ENCODE measurements around the gene SMAP1.

Gene SMAP1

DNA sequence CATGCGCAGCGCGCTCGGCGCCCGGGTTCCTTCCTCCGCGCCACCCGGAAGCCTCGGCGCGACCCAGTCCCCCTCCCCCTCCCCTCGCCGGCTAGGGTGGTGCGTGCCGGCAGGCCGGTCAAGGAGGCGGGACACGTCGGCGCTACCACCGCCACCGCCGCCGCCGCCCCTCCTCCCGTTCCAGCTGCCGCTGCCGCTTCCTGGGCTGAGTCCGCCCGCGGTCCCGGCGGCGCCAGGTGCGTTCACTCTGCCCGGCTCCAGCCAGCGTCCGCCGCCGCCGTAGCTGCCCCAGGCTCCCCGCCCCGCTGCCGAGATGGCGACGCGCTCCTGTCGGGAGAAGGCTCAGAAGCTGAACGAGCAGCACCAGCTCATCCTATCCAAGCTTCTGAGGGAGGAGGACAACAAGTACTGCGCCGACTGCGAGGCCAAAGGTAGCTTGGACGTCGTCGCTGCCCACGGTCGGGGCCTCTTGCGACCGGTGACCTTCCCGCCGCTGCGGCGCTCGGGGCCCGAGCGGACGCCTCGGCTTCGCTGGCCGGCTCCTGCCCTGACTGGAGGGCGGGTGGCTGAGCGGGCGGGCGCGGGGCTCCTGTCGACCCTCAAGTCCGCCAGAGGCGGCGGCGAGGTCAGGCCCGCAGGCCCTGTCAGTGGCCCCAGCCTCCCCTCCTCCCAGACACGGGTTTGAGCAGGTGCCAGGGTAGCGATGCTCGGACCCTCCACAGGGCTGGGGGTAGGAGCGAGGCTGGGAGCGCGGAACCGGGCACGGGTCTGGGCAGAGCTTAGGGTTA is at the start of gene SMAP1:
Gene SMAP1 (plus strand): TSS at position 173 of the 788 bp plus-strand sequence. CDS start 141 bp downstream, at position 314.
- peak; percentile 95 for DNase-seq

DNA sequence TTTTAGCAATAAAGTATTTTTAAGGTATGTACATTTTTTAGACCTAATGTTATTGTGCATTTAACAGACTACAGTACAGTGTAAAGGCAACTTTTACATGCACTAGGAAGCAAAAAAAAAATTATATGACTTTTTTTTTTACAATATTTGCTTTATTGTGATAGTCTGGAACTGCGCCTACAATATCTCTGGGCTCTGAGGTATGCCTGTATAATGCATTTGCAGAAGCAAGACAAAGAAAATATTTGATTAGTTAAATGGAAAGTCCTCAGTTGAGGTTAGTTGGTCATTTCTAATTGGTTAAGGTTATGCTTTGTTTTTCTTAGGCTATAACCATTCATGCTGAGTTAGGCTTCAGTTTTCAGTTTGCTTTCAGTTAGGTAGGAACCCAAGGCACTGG is 46.9 kb upstream of the SMAP1 start:
- no peak for DNase-seq

DNA sequence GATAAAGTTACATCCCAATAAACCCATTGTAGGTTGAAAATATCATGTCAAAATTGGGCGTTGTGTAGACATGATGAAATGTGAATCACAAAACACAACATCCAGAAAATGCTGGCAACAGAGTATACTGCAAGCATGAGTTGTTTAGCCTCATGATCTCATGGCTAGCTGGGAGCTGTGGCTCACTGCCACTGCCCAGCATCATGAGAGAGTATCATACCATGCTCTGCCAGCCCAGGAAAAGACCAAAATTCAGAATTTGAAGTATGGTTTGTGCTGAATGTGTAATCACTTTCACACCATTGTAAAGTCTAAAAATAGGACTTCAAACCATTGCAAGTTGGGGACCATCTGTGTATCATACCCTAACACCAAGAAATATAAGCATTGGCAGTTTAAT is 45.2 kb upstream of the SMAP1 start:
- no peak for DNase-seq

DNA sequence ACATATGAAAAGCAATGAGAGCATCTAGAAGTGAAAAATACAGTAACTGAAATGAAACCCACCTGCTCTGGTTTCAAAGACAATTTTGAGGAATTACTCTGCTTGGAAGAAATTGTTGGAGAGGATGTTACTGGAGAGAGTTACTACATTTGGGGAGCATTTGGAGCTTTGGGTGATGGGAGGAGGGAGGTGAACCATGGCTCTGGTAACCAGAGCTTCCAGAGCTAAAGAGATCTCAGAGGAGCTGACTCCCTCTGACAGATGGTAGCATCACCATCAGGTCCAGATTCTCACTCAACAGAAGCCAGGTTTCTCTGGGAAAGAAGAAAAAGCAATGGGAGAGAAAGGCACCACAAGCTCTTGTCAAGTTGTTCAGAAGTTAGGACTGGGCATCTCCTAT is 42.2 kb upstream of the SMAP1 start:
- no peak for DNase-seq

GRCh38 chr6:70627500-70628254 is 40.0 kb upstream of the SMAP1 start:
- no peak for DNase-seq

DNA sequence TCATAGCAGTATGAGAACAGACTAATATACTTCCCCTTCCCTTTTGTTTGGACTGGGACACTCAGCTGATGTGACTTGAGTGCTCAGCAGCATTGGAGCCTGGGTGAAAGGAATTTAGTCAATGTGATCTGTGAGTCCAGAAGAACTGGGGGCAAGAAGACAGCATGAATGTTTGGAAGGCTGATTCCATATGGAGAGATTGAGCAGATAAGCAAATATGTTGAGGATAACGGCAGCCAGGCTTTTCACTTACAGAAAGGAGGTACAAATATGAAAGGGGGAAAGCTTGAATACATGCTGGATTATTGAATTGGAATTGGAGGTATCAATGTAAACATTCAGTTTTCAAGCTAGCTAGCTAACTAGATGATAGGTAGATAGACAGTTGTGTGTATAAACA is 37.8 kb upstream of the SMAP1 start:
- no peak for DNase-seq

DNA sequence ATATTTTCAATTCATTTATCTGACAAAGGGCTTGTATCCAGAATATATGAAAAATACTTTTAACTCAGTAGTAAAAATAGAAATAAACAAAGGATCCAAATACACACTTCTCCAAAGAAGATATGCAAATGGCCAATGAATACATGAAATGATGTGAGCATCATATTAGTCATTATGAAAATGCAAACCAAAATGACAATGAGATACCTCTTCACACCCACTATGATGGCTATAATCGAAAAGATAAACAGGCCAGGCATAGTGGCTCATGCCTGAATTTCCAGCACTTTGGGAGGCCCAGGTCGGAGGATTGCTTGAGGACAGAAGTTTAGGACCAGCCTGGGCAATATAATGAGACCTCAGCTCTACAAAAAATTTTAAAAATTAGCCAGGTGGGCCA is 33.8 kb upstream of the SMAP1 start:
- no peak for DNase-seq

DNA sequence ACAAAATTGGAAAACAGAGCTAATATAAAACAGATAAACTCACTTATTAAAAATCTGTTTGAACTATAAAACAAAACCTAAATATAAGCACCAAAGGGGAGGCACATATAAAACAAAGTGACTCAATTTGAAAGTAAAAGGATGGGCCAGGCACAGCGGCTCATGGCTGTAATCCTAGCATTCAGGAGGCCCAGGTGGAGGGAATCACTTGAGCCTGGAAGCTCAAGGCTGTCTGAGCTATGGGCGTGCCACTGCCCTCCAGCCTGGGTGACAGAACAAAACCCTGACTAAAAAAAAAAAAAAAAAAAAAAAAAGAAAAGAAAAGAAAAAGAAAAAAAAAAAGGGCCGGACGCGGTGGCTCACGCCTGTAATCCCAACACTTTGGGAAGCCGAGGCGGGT is 31.1 kb upstream of the SMAP1 start:
- no peak for DNase-seq

- no peak for DNase-seq
These were observed 29.2 kb upstream of the SMAP1 start for GRCh38 chr6:70638468-70638867.

- DNase-seq: peak; percentile 39
These were observed 16.3 kb upstream of the SMAP1 start for GRCh38 chr6:70651326-70651905.

DNA sequence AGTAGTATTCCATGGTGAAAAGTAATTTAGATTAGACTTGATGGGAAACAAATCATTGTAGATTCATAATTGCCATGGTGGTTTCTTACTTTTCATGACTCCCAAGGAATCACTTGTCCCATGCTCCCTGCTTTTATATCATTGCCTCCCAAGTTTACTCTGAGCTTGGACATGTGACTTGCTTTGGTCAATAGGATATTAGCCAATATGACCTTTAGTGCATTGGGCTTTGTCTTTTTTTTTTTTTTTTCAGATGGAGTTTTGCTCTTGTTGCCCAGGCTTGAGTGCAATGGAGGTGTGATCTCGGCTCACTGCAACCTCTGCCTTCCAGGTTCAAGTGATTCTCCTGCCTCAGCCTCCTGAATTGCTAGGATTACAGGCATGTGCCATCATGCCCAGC is 15.5 kb upstream of the SMAP1 start:
- DNase-seq: no peak

GRCh38 chr6:70657706-70658105 is 10.0 kb upstream of the SMAP1 start:
- DNase-seq: no peak

DNA sequence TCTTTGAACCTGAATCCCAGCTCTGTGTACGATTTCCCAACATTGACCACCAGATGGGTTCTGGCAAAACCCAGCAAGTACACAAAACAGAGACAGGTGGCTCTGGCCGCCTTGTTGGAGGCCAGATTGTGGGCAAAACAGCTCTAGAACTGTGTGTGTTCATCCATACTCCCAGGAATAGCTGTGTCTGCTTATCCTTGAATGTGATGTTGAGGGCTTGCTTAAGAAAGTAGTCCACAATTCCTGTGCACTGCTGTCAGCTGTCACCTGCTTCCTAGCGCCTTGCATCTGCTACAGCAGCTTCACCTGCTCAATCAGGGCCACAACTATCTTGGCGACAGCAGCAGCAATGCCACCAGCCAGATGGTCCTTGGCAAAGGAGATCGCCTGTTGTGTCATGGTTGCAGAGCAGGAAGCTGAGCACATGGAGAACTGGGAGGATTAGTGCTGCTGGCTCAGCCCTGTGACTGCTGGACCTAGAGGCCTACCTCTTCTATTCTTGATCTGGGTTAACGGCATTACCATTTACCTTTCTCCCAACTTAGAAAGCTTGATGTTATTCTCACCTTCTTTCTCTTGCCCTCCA is 3.7 kb upstream of the SMAP1 start:
- DNase-seq: no peak

- no peak for DNase-seq
These were observed 977 bp upstream of the SMAP1 start for GRCh38 chr6:70666706-70667105.

DNA sequence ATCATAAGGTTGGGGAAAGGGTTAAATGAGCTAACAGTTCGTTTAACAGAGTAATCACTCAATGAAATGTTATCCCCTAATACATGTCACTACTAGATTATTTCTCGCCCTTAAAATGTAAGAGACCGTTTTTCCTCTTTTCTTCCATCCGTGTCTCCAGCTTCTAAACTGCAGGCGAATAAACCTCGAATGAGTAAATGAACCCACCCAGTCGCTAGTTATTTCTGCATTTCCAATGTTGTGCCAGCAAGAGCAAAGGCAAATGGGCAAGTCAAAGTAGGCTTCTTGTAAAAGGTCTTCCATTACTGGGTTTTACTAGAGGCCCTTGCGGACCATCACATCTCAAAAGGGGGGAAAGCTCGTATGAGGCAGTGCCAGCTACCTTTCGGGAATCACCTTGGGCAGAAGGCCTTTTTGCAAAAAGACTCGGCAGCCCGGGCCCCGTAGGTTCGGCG is 400 bp upstream of the SMAP1 start:
- DNase-seq: no peak

- DNase-seq: no peak
These were observed 773 bp downstream of the SMAP1 start for GRCh38 chr6:70668499-70668812.

GRCh38 chr6:70669133-70669532 is 1.4 kb downstream of the SMAP1 start:
- DNase-seq: no peak

- no peak for DNase-seq
These were observed 4.9 kb downstream of the SMAP1 start for GRCh38 chr6:70672549-70672948.

DNA sequence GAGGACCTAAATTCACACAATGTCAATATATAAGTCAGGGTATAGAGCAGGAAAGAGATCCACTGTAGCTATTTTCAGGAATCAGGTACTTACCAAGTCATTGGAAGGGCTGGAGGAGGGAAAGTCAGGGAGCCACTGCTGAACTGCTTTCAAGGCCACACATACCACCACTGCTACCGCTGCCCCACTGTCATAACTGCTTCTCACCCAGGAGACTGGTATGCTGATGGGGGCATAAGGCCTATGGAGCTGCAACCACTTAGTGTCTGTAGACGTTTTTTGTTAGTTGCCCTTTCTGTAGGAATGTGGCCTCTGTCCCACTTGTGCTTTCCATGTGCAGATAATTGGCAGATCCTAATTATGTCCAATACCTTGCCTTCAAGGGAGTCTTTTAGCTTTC is 5.4 kb downstream of the SMAP1 start:
- DNase-seq: no peak

- no peak for DNase-seq
These were observed 5.9 kb downstream of the SMAP1 start for GRCh38 chr6:70673601-70674000.

GRCh38 chr6:70675822-70676221 is 8.1 kb downstream of the SMAP1 start:
- DNase-seq: no peak

DNA sequence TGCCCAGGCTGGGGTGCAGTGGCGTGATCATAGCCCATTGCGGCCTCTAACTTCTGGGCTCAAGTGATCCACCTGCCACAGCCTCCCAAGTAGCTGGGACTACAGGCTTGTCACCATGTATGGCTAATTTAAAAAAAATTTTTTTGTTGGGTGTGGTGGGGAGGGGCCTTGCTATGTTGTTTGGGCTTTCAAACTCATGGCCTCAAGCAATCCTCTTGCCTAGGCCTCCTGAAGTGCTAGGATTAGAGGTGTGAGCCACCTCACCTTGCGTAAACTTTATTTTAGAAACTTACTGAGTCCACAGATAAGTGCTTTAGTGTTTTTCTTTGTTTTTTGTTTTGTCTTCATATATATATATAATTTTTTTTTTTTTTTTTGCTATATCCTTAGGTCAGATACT is 9.1 kb downstream of the SMAP1 start:
- DNase-seq: no peak

DNA sequence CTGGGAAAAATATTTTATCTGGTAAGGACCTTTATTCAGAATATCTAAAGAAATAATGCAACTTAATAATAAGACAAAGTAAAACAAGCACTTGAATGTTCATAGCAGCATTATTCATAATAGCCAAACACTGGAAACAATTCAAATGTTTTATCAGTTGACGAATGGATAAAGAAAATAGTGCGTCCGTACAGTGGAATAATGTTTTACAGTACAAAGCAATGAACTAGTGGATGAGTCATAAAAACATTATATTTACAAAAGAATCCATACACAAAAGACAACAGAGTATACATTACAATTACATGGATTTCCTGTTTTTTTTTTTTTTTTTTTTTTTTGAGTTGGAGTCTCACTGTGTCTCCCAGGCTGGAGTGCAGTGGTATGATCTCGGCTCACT is 12.7 kb downstream of the SMAP1 start:
- no peak for DNase-seq

Data from activated CD4-positive, CD25-positive, alpha-beta regulatory T cell treated with anti-CD3 and anti-CD28 coated beads, Interleukin-2, amount 50 U/mL, for 72 hours (primary cell).